ENCODE results near the gene ZIC5. TPM values are rescaled to one million over a fixed set of nuclear protein-coding genes. Genes with fewer than 3 reads are reported as not detected.

ZIC5 gene
- total and polyA plus RNA-seq, 8 donors: not detected

DNA sequence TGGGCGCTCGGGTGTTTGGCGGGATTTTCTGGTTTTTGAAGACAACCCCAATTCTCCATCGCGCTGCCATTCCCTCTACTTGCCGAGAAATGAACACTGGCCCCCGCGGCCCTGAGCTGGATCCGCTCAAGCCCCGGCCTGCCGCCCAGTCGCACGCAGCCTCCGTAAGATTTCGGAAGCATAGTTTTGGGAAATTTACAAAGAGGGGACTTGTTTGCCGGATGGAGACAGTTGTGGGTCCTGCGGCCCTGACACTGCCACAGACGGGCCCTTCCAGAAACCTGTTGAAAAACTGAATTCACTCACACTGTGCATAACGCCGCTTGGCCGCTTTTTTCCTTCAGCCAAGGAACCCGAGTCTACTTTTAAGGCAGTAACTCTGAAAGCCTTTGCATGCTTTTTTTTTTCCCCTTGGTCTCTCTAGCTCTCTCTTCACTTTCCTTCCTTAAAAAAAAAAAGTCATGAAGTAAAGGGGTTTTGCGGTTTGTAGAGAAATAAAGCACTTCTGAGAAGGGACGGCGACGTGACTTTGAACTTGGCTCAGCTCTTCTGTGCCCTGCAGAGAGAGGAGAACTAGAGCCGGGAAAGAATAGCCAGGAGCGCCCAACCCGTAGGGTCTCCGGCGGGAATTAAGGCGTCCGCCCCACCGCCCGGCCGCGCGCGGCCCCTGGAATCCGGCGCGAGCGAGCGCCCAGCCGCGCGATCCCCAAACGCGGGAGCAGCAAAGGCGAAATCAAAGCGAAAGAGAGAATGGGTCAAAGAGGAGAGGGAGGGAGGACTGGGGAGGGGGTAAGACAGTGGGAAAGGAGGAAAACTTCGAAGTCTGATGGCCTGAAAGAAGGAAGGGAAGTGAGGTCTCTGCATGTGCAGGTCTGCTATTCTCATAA, 6.6 kb upstream of the ZIC5 start:
- TF ChIP-seq POLR2AphosphoS5 (IDR thresholded peaks at IDR 0.05): no peak
- TF ChIP-seq EP300 (IDR thresholded peaks at IDR 0.05): no peak
- no peak for TF ChIP-seq POLR2A (IDR thresholded peaks at IDR 0.05)
- TF ChIP-seq, protein P1, sequence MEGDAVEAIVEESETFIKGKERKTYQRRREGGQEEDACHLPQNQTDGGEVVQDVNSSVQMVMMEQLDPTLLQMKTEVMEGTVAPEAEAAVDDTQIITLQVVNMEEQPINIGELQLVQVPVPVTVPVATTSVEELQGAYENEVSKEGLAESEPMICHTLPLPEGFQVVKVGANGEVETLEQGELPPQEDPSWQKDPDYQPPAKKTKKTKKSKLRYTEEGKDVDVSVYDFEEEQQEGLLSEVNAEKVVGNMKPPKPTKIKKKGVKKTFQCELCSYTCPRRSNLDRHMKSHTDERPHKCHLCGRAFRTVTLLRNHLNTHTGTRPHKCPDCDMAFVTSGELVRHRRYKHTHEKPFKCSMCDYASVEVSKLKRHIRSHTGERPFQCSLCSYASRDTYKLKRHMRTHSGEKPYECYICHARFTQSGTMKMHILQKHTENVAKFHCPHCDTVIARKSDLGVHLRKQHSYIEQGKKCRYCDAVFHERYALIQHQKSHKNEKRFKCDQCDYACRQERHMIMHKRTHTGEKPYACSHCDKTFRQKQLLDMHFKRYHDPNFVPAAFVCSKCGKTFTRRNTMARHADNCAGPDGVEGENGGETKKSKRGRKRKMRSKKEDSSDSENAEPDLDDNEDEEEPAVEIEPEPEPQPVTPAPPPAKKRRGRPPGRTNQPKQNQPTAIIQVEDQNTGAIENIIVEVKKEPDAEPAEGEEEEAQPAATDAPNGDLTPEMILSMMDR (IDR thresholded peaks at IDR 0.05): no peak
- peaks cover 0 to 34% (median 15%) of the 10 kb centered on the region in 4 donors for H3K9me3 ChIP-seq
- WGBS, 5 donors: 12 to 16% (median 16%) methylated on average over 52 of the region's 52 CpGs
- H3K4me1 ChIP-seq: peaks cover 36 to 55% (median 47%) of the 10 kb centered on the region in 4 donors
- no peak overlapping the region for H3K27ac ChIP-seq
- H3K4me3 ChIP-seq: no peak overlapping the region
- intact Hi-C loops (cut with DNase I; ENCODE audit: low total_unique reads): no loop called here
- peak in 1 of 2 donors; percentile 8 for DNase-seq
- peaks cover 69 to 100% (median 100%) of the 10 kb centered on the region in 3 donors for H3K27me3 ChIP-seq
- H3K36me3 ChIP-seq: no peaks in the 10 kb centered on the region

DNA sequence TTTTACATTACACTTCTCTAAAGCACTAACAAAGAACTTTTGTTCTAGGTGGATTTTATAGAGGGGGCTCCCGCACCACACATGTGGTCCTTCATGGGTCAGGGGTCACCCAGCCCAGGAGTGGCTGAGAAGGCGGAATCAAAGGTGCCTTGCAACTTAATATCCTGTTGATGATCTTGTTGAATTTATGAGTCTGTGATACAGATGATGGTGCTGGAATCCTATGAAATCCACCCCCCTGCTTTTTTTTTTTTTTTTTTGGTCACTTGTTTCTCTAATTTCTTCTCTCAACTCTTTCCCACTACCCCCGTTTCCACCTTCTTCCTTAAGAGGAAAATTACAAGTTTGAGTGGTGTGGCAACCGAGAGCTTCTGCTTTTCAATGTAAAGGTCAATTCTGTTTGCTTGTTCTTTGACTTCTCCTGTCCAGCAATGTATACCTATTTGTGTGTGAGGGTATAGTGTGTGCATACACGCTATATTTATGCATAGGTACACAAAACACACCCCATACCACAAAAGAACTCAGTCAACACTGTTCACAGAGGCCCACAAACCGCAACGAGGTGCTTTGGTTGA, 5.9 kb upstream of the ZIC5 start:
- no peak overlapping the region for H3K27ac ChIP-seq
- no peak for DNase-seq
- intact Hi-C loops (cut with DNase I; ENCODE audit: low total_unique reads): no loop called here
- H3K4me3 ChIP-seq: no peak overlapping the region
- 31 to 40% (median 32%) methylated on average over 7 of the region's 7 CpGs for WGBS, 5 donors
- H3K9me3 ChIP-seq: peaks cover 0 to 34% (median 10%) of the 10 kb centered on the region in 4 donors
- peaks cover 67 to 100% (median 100%) of the 10 kb centered on the region in 3 donors for H3K27me3 ChIP-seq
- peaks cover 35 to 47% (median 41%) of the 10 kb centered on the region in 4 donors for H3K4me1 ChIP-seq
- no peak for TF ChIP-seq POLR2A (IDR thresholded peaks at IDR 0.05)
- TF ChIP-seq EP300 (IDR thresholded peaks at IDR 0.05): no peak
- TF ChIP-seq, protein P1 (IDR thresholded peaks at IDR 0.05): no peak
- no peak for TF ChIP-seq POLR2AphosphoS5 (IDR thresholded peaks at IDR 0.05)
- no peaks in the 10 kb centered on the region for H3K36me3 ChIP-seq

DNA sequence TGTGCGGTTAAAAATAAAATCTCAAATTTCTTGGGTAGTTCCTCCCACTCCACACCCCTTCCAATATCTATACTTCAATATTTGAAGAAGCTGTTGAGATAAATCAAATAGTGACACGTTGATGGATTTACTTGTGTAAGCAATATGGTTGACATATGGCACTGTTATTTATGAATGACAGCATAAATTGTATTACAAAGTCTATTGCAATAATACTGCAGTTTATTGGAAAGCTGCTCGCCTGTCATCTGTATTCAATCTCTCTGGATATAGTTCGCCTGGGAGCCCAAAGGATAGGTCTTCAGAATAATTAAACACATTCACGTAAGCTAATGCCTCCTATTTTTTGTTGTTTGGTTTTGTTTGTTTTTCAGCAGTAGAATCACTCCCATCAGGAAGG, 5.0 kb upstream of the ZIC5 start:
- no peak for DNase-seq
- Histone ChIP-seq H3K4me1 (peaks cover 30 to 46% (median 37%) of the 10 kb centered on the region in 4 donors), H3K36me3 (no peaks in the 10 kb centered on the region), H3K9me3 (peaks cover 0 to 40% (median 12%) of the 10 kb centered on the region in 4 donors), H3K27me3 (peaks cover 68 to 100% (median 100%) of the 10 kb centered on the region in 3 donors), H3K27ac (no peak overlapping the region), H3K4me3 (no peak overlapping the region)
- intact Hi-C loops (cut with DNase I; ENCODE audit: low total_unique reads): no loop called here
- TF ChIP-seq, protein P1 (IDR thresholded peaks at IDR 0.05): no peak
- TF ChIP-seq EP300 (IDR thresholded peaks at IDR 0.05): no peak
- TF ChIP-seq POLR2A (IDR thresholded peaks at IDR 0.05): no peak
- no peak for TF ChIP-seq POLR2AphosphoS5 (IDR thresholded peaks at IDR 0.05)
- WGBS, 5 donors: 58 to 64% (median 61%) methylated on average over 5 of the region's 5 CpGs

DNA sequence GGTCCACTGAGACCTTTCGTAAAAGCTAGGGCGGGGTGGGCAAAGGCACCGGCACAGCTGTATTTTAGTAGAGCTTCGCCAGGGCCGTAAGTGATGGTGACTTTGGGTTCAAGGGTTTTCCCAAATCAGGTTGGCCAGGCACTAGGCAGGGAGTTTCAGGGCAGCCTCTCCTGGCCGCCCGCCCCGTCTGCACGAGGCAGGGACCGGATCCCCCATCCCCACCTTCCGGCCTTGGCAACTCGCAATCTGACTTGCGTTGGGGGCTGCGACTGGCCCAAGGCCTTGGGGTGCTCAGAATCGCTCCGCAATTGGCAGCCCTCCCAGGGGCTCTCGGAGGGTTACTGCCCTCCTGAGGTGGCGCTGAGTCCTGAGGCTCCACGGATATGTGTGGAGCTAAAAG, 4.1 kb upstream of the ZIC5 start:
- DNase-seq: peak in 1 of 2 donors; percentile 10
- H3K4me3 ChIP-seq: no peak overlapping the region
- H3K27me3 ChIP-seq: peaks cover 70 to 100% (median 100%) of the 10 kb centered on the region in 3 donors
- H3K36me3 ChIP-seq: no peaks in the 10 kb centered on the region
- H3K27ac ChIP-seq: no peak overlapping the region
- intact Hi-C loops (cut with DNase I; ENCODE audit: low total_unique reads): no loop called here
- TF ChIP-seq EP300 (IDR thresholded peaks at IDR 0.05) (no peak), POLR2A (IDR thresholded peaks at IDR 0.05) (no peak), POLR2AphosphoS5 (IDR thresholded peaks at IDR 0.05) (no peak)
- TF ChIP-seq, protein P1 (IDR thresholded peaks at IDR 0.05): no peak
- H3K9me3 ChIP-seq: peaks cover 0 to 40% (median 12%) of the 10 kb centered on the region in 4 donors
- peaks cover 30 to 46% (median 37%) of the 10 kb centered on the region in 4 donors for H3K4me1 ChIP-seq
- 17 to 28% (median 19%) methylated on average over 14 to 19 of the region's 19 CpGs for WGBS, 5 donors
